B cell (primary cell): ENCODE measurements around the gene TMEM53. TPM values are rescaled to one million over a fixed set of nuclear protein-coding genes. Genes with fewer than 3 reads are reported as not detected.

Source experiments
- ATAC-seq: fragments of 200-7000 bp; cut with Tn5 transposase; one replicate; pipeline ENCODE4 v1.10.0; 2021; ENCODE audit warnings: low read depth, mild to moderate bottlenecking, moderate number of reproducible peaks, moderate library complexity
- CTCF ChIA-PET: fragments of 350-600 bp; sonication (Branson Sonifier 250); formaldehyde crosslinking; loops from one replicate; lab custom pipeline; 2021; ENCODE audit warnings: antibody characterized with exemption, inconsistent platforms; lab: Charles Lee
- POLR2A ChIA-PET: fragments of 350-600 bp; sonication (Branson Sonifier 250); formaldehyde crosslinking; loops from one replicate; lab custom pipeline; 2021; ENCODE audit warnings: antibody characterized with exemption; lab: Charles Lee
- DNase-seq: peaks from one replicate; pipeline ENCODE4 v3.0.0; 2013
- H2AFZ ChIP-seq: 2 replicates; pipeline ENCODE4 v1.6.1; 2012; ENCODE audit warnings: mild to moderate bottlenecking, low read depth, low read length; ENCODE audit not compliant: insufficient read depth, poor library complexity, severe bottlenecking
- H3K27ac ChIP-seq, 2 donors: 1 replicate in 1 of 2; 2 replicates in 1 of 2; pipeline ENCODE4 v1.5.1; 2012 to 2013; ENCODE audit warnings: low read length in 2 of 2, mild to moderate bottlenecking in 2 of 2, moderate library complexity in 1 of 2
- H3K27me3 ChIP-seq, 4 experiments: fragments of 200-600 bp in 1 of 4; sonication (generic) in 1 of 4; replicated peaks in 1 of 4; 1 replicate in 2 of 4; 2 replicates in 2 of 4; pipeline versions ENCODE4 v1.6.1 to v1.7.0; 2013 to 2016; ENCODE audit warnings: low read length in 3 of 4, mild to moderate bottlenecking in 2 of 4, mixed read lengths in 1 of 4, moderate library complexity in 1 of 4; ENCODE audit not compliant: insufficient read depth in 4 of 4, control insufficient read depth in 3 of 4; ENCODE audit errors: control extremely low read depth in 1 of 4
- H3K36me3 ChIP-seq, 2 experiments: replicated peaks in 1 of 2; 1 replicate in 1 of 2; 2 replicates in 1 of 2; pipeline versions ENCODE4 v1.6.1 to v1.7.1; 2013; ENCODE audit warnings: low read length in 1 of 2; ENCODE audit not compliant: insufficient read depth in 2 of 2, control insufficient read depth in 1 of 2; ENCODE audit errors: control extremely low read depth in 1 of 2, extremely low read depth in 1 of 2
- H3K4me1 ChIP-seq, 2 donors: fragments of 200-600 bp in 1 of 2; sonication (generic) in 1 of 2; 1 replicate in 1 of 2; 2 replicates in 1 of 2; pipeline versions ENCODE4 v1.5.1 to v1.6.1; 2013 to 2017; ENCODE audit warnings: low read length in 2 of 2; ENCODE audit not compliant: control insufficient read depth in 2 of 2, insufficient read depth in 2 of 2
- H3K4me2 ChIP-seq: replicated peaks from 2 replicates; pipeline ENCODE3; 2012; ENCODE audit warnings: mild to moderate bottlenecking, low read depth, low read length; ENCODE audit not compliant: poor library complexity, severe bottlenecking
- H3K4me3 ChIP-seq, 5 experiments: fragments of 200-600 bp in 1 of 5; sonication (generic) in 1 of 5; 1 replicate in 3 of 5; 2 replicates in 2 of 5; pipeline versions ENCODE4 v1.5.1 to v1.7.0; 2011 to 2016; ENCODE audit warnings: low read length in 4 of 5, mild to moderate bottlenecking in 4 of 5, low read depth in 2 of 5, control low read depth in 1 of 5, moderate library complexity in 1 of 5; ENCODE audit not compliant: insufficient read depth in 1 of 5; ENCODE audit errors: control extremely low read depth in 1 of 5, extremely low read depth in 1 of 5
- H3K79me2 ChIP-seq: fragments of 200-600 bp; sonication (generic); one replicate; pipeline ENCODE4 v1.6.0; 2016; ENCODE audit warnings: low read length; ENCODE audit not compliant: control insufficient read depth, insufficient read depth
- H3K9ac ChIP-seq: fragments of 200-600 bp; sonication (generic); 2 replicates; pipeline ENCODE4 v1.6.1; 2017; ENCODE audit warnings: mild to moderate bottlenecking, low read length, moderate library complexity
- H3K9me3 ChIP-seq, 3 donors: one replicate each; pipeline versions ENCODE4 v1.6.1 to v1.7.1; 2013; ENCODE audit warnings: low read length in 2 of 3; ENCODE audit not compliant: control insufficient read depth in 2 of 3, insufficient read depth in 1 of 3; ENCODE audit errors: control extremely low read depth in 1 of 3
- H4K20me1 ChIP-seq: 2 replicates; pipeline ENCODE4 v1.6.0; 2012; ENCODE audit warnings: mild to moderate bottlenecking, low read length; ENCODE audit not compliant: insufficient read depth, control insufficient read depth, poor library complexity, severe bottlenecking
- H3K27ac Mint-ChIP-seq: one replicate; pipeline ENCODE4 v1.8.0; 2021; ENCODE audit warnings: mixed read lengths
- H3K27me3 Mint-ChIP-seq: one replicate; pipeline ENCODE4 v1.8.0; 2021; ENCODE audit warnings: mixed read lengths
- H3K4me1 Mint-ChIP-seq: one replicate; pipeline ENCODE4 v1.8.0; 2021; ENCODE audit warnings: mixed read lengths
- H3K4me3 Mint-ChIP-seq: one replicate; pipeline ENCODE4 v1.8.0; 2021; ENCODE audit warnings: mixed read lengths
- H3K9me3 Mint-ChIP-seq: one replicate; pipeline ENCODE4 v1.8.0; 2022; ENCODE audit warnings: mixed read lengths; ENCODE audit not compliant: insufficient read depth
- EZH2 ChIP-seq: IDR thresholded peaks from 2 replicates; pipeline ENCODE4 v1.6.1; 2012; ENCODE audit warnings: borderline replicate concordance, low read depth, mild to moderate bottlenecking, moderate library complexity, low read length; ENCODE audit not compliant: insufficient read depth, poor library complexity, severe bottlenecking
- WGBS: methylation state at CpG from one replicate; pipeline ENCODE4 v1.1.5; 2013; ENCODE audit warnings: missing lambda C conversion rate; ENCODE audit not compliant: insufficient coverage; 5-methylcytosine and 5-hydroxymethylcytosine counted together
- intact Hi-C: fragments of 100-400 bp; cut with micrococcal nuclease; formaldehyde crosslinking; loops from one replicate; pipeline ENCODE4 v1.10.0; 2022
- polyA plus RNA-seq: library from polyadenylated mRNA; depleted of rRNA; stranded (reverse); fragments of >200 nt; gene quantifications from 2 replicates; pipeline ENCODE4 v1.2.3, GENCODE V29; 2012
- total RNA-seq, 2 donors: library from RNA; stranded (reverse); fragments of 120-200 nt in 1 of 2; gene quantifications; 1 replicate in 1 of 2; 2 replicates in 1 of 2; pipeline versions ENCODE4 v1.2.3 to v1.2.4, GENCODE V29; 2013 to 2022
- TF ChIP-seq, protein P1 (sequence below): fragments of 200-600 bp; IDR thresholded peaks from one replicate; pipeline ENCODE4 v1.8.0; 2022; ENCODE audit warnings: antibody characterized with exemption, mild to moderate bottlenecking

Gene TMEM53
- total and polyA plus RNA-seq, 2 donors (not counting 1 experiment from before 2014, with no cell fraction given) = 6.5 to 6.8 TPM

DNA sequence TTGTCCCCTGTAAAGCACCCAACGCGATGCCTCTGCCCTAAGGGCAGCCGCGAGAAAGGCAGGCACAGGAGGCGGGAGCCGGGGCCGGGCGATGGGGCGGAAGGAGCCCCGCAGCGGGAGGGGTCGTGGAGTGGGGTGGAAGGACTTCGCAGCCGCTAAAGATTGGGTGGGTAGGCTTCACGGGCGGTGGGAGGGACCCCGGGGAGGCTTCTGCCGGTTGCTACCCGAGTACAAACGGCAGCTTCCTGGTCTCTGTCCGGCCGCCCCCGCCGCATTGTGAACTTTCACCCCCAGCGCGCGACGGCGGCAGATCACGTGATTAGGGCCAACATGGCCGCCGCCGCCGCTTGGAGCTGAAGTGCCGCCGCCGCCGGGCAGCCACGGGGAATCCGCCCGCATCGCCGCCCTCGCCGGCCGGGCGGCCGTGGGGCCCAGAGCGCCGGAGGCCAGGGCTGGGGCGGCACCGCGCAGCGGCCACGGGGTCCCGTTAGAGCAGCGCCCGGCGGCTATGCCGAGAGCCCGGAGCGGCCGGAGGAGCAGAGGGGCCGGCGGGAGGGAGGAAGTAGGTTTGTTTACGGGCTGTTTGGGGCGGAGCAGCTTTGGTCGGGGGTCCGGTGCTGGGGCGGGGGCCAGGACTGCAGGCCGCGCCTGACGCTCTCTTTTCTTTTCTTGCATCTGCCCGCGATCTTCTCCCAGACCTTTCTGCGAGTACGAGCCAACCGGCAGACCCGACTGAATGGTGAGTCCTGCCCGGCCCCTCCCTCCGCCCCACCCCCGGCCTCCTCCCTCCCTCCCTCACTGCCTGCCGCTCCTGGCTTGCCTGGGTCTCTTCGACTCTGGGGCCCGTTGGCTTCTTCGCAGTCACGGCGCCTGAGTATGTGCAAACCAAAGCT is 42.4 kb downstream of the TMEM53 start:
- Mint-ChIP-seq H3K9me3 (no peaks in the 10 kb centered on the region), H3K4me1 (peaks cover 44% of the 10 kb centered on the region), H3K4me3 (peak overlapping the region; percentile 96), H3K27me3 (no peaks in the 10 kb centered on the region), H3K27ac (peak overlapping the region; percentile 99)
- TF ChIP-seq, protein P1, sequence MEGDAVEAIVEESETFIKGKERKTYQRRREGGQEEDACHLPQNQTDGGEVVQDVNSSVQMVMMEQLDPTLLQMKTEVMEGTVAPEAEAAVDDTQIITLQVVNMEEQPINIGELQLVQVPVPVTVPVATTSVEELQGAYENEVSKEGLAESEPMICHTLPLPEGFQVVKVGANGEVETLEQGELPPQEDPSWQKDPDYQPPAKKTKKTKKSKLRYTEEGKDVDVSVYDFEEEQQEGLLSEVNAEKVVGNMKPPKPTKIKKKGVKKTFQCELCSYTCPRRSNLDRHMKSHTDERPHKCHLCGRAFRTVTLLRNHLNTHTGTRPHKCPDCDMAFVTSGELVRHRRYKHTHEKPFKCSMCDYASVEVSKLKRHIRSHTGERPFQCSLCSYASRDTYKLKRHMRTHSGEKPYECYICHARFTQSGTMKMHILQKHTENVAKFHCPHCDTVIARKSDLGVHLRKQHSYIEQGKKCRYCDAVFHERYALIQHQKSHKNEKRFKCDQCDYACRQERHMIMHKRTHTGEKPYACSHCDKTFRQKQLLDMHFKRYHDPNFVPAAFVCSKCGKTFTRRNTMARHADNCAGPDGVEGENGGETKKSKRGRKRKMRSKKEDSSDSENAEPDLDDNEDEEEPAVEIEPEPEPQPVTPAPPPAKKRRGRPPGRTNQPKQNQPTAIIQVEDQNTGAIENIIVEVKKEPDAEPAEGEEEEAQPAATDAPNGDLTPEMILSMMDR = no peak
- no peak for TF ChIP-seq EZH2
- Histone ChIP-seq H3K36me3 (peaks cover under 1 to 44% of the 10 kb centered on the region in 2 experiments), H4K20me1 (peaks cover 32% of the 10 kb centered on the region), H3K27me3 (no peaks in the 10 kb centered on the region), H3K4me1 (peaks cover 18 to 23% of the 10 kb centered on the region in 2 donors), H3K4me3 (peak overlapping the region; percentile 53 to 76 (median 69)), H2AFZ (peak overlapping the region; percentile 97), H3K27ac (peak overlapping the region; percentile 89 to 91), H3K9me3 (peaks cover 0 to 4% (median 0%) of the 10 kb centered on the region in 3 donors), H3K79me2 (peaks cover 14% of the 10 kb centered on the region), H3K9ac (peak overlapping the region; percentile 74), H3K4me2 (peak overlapping the region; percentile 82)
- ATAC-seq (peak; percentile 76), DNase-seq (peak; percentile 93)
- CTCF ChIA-PET = interaction anchor here (1.3 to 4.1 kb wide), 3 partner anchors 20 to 144 kb away, joined by 3 to 39 read pairs (median 12); partner anchors contain the start of genes ARMH1, RPS8 and TMEM53
- intact Hi-C loops = loop anchor here (1.0 to 5.0 kb wide), 4 partner anchors 21 to 1055 kb away; partner anchors contain the start of genes ARMH1, GPBP1L1, HECTD3 and TMEM53
- POLR2A ChIA-PET = interaction anchor here (0.6 to 2.0 kb wide), 10 partner anchors 11 to 890 kb away, joined by 3 to 16 read pairs (median 5); partner anchors contain the start of genes ARMH1, HECTD3, PRDX1 and TMEM53
- under 1% methylated on average over 79 of the region's 88 CpGs for whole genome bisulfite sequencing
